HepG2 (cell line): ENCODE data around the gene KIAA2012. TPM values are rescaled to one million over a fixed set of nuclear protein-coding genes. Genes with fewer than 3 reads are reported as not detected.

ENCODE experiments used
- ATAC-seq: fragments of 200-7000 bp; cut with Tn5 transposase; 3 replicates; pipeline ENCODE4 v1.9.1; 2020; ENCODE audit warnings: mild to moderate bottlenecking, moderate library complexity
- BruUV-seq: library from RNA; stranded (reverse); fragments of 400-500 nt; replicated peaks from 2 replicates; lab custom pipeline; 2021; lab: Mats Ljungman, UMichigan
- CTCF ChIA-PET: fragments of 300-600 bp; formaldehyde crosslinking; extraction: SDS; loops from one replicate; lab custom pipeline; 2021; ENCODE audit warnings: low total read pairs, inconsistent platforms, low intra/inter-chr PET ratio; lab: Yijun Ruan, JAX
- POLR2A ChIA-PET: fragments of 350-600 bp; sonication (Branson Sonifier 250); formaldehyde crosslinking; loops from one replicate; lab custom pipeline; 2020; ENCODE audit warnings: antibody characterized with exemption, inconsistent platforms; lab: Yijun Ruan, JAX
- DNase-seq: peaks from one replicate; pipeline ENCODE4 v3.0.0-alpha.2; 2015; ENCODE audit warnings: low spot score
- FAIRE-seq: peaks from 3 replicates; lab custom pipeline; 2011; peaks lifted over from hg19 to GRCh38; lab: Jason Lieb, UNC
- H2AFZ ChIP-seq: one replicate; pipeline ENCODE4 v1.6.1; 2011; ENCODE audit warnings: low read length, inconsistent platforms
- H3K27ac ChIP-seq: fragments of 300-600 bp; 3 replicates; pipeline ENCODE4 v1.8.0; 2011; ENCODE audit warnings: mixed run types, mild to moderate bottlenecking, mixed read lengths, low read length, inconsistent platforms; ENCODE audit not compliant: insufficient read depth; ENCODE audit errors: extremely low read length
- H3K27me3 ChIP-seq, 2 experiments: fragments of 200-600 bp in 1 of 2; 2 replicates in 1 of 2; 3 replicates in 1 of 2; pipeline versions ENCODE4 v1.6.0 to v1.8.0; 2011; ENCODE audit warnings: low read length in 2 of 2, mild to moderate bottlenecking in 2 of 2, moderate library complexity in 2 of 2, inconsistent platforms in 1 of 2; ENCODE audit not compliant: insufficient read depth in 2 of 2, control insufficient read depth in 1 of 2
- H3K36me3 ChIP-seq, 2 experiments: fragments of 200-600 bp in 1 of 2; replicated peaks in 1 of 2; 2 replicates in 1 of 2; 3 replicates in 1 of 2; pipeline versions ENCODE4 v1.5.1 to v1.8.0; 2011; ENCODE audit warnings: low read length in 2 of 2, inconsistent platforms in 1 of 2; ENCODE audit not compliant: insufficient read depth in 2 of 2, control insufficient read depth in 1 of 2
- H3K4me1 ChIP-seq: 2 replicates; pipeline ENCODE4 v1.5.1; 2012; ENCODE audit warnings: low read length, inconsistent platforms; ENCODE audit not compliant: insufficient read depth
- H3K4me2 ChIP-seq: 2 replicates; pipeline ENCODE4 v1.6.0; 2011; ENCODE audit warnings: low read depth, low read length, inconsistent platforms
- H3K4me3 ChIP-seq, 3 experiments: fragments of 200-600 bp in 1 of 3; sonication (generic), shearing (Covaris generic) in 1 of 3; replicated peaks in 1 of 3; 2 replicates each; pipeline ENCODE4 v1.5.1; 2011 to 2016; ENCODE audit warnings: low read length in 3 of 3, inconsistent platforms in 2 of 3, low read depth in 2 of 3, mild to moderate bottlenecking in 2 of 3, control low read depth in 1 of 3, mixed read lengths in 1 of 3; ENCODE audit not compliant: insufficient read depth in 1 of 3
- H3K79me2 ChIP-seq: one replicate; pipeline ENCODE4 v1.6.1; 2011; ENCODE audit warnings: low read length, inconsistent platforms; ENCODE audit not compliant: insufficient read depth
- H3K9ac ChIP-seq: 2 replicates; pipeline ENCODE4 v1.6.0; 2011; ENCODE audit warnings: mild to moderate bottlenecking, low read depth, low read length, inconsistent platforms; ENCODE audit not compliant: insufficient read depth
- H3K9me3 ChIP-seq: 2 replicates; pipeline ENCODE4 v1.5.1; 2012; ENCODE audit warnings: mild to moderate bottlenecking, low read length
- H4K20me1 ChIP-seq: 2 replicates; pipeline ENCODE4 v1.6.0; 2011; ENCODE audit warnings: inconsistent platforms, mild to moderate bottlenecking, low read length, moderate library complexity; ENCODE audit not compliant: insufficient read depth
- DMTF1 ChIP-seq: sonication (generic); formaldehyde crosslinking; IDR thresholded peaks from 2 replicates; pipeline ENCODE4 v1.4.0; 2020; ENCODE audit warnings: mild to moderate bottlenecking, missing genetic modification reagents
- RBM39 ChIP-seq: fragments of 200-400 bp; formaldehyde crosslinking; IDR thresholded peaks from one replicate; pipeline ENCODE4 v1.6.1; 2018; ENCODE audit warnings: antibody characterized with exemption, mild to moderate bottlenecking, low read depth, low read length; ENCODE audit not compliant: poor library complexity, severe bottlenecking
- ZNF280B ChIP-seq: sonication (generic); formaldehyde crosslinking; IDR thresholded peaks from 2 replicates; pipeline ENCODE4 v1.5.0; 2020; ENCODE audit warnings: missing genetic modification reagents, mild to moderate bottlenecking, borderline replicate concordance
- ZNF33B ChIP-seq: sonication (generic); formaldehyde crosslinking; IDR thresholded peaks from 2 replicates; pipeline ENCODE4 v1.5.1; 2020; ENCODE audit warnings: mild to moderate bottlenecking, missing genetic modification reagents
- WGBS: methylation state at CpG from one replicate; pipeline ENCODE4 v1.1.6; 2017; ENCODE audit warnings: low lambda C conversion rate; 5-methylcytosine and 5-hydroxymethylcytosine counted together
- in situ Hi-C: cut with HindIII; loops from 2 replicates; pipeline ENCODE4 v1.10.0; 2017; ENCODE audit warnings: low pct_unique_long_range_greater_than_20kb; ENCODE audit not compliant: extremely low pct_ligation_motif_present
- intact Hi-C: fragments of 100-400 bp; cut with micrococcal nuclease; formaldehyde crosslinking; loops from one replicate; pipeline ENCODE4 v1.10.0; 2022; ENCODE audit not compliant: unreplicated experiment
- polyA plus RNA-seq, 8 experiments: library from polyadenylated mRNA; depleted of rRNA in 3 of 8; stranded (reverse) in 7 of 8; unstranded in 1 of 8; fragments of >200 nt; fragmentation: Illumina TruSeq in 4 of 8; extraction: Trizol in 4 of 8; gene quantifications; 2 replicates each; pipeline versions ENCODE4 v1.2.1 to v1.2.3, GENCODE V29; 2011 to 2016; ENCODE audit warnings: low read depth in 4 of 8, missing spikeins in 1 of 8, mixed read lengths in 1 of 8; ENCODE audit not compliant: insufficient read depth in 1 of 8
- total RNA-seq, 5 experiments: library from RNA; depleted of rRNA; stranded (reverse); fragments of >200 nt; fragmentation: Illumina TruSeq; extraction: Trizol; gene quantifications; 2 replicates each; pipeline ENCODE4 v1.2.3, GENCODE V29; 2016; ENCODE audit warnings: low read depth in 1 of 5

Gene KIAA2012
- total and polyA plus RNA-seq, 2 of the 13 experiments (the other 11 are each of a cell fraction or from before 2014, with no cell fraction given): not detected

DNA sequence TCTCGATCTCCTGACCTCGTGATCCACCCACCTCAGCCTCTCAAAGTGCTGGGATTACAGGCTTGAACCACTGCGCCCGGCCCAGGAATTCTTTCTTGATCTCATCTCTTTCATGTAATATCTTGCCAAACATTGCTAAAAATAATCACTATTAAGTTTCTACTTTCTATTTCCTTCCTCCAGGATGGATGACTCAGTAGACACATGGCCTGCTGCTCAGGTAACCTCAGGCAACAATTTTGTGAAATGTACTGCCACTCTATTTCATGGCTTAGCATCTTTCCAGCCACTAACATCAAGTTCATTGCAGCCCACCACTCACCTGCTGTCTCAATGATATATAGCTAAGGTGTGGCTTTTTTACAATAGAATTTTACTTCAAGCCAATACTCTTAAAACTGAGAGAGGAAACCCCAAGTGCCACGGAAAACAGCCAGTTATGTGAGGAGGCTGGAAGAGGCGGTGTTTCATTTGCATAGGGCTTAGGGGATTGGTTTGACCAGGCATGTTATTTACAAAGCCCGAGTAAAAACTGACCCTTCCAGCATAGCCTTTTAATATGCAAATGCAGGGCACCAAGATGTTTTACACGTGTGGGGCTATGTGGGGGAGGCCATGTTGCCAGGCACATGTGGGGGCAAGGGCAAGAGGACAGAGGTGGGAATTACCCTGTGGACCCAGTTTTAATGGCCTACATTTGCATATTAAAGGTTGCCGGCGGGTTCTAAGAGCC is 176.6 kb downstream of the KIAA2012 start:
- DNase-seq (no peak), ATAC-seq (peak; percentile 53), FAIRE-seq (no peak)
- 51% methylated on average over 10 of the region's 10 CpGs for WGBS
- Histone ChIP-seq H3K9ac (no peak overlapping the region), H3K27me3 (peaks cover 0 to 5% of the 10 kb centered on the region in 2 experiments; a peak in 1 of 5 replicates), H4K20me1 (no peaks in the 10 kb centered on the region), H3K79me2 (no peaks in the 10 kb centered on the region), H3K4me3 (no peak overlapping the region), H2AFZ (no peak overlapping the region), H3K4me1 (no peaks in the 10 kb centered on the region), H3K36me3 (no peaks in the 10 kb centered on the region), H3K9me3 (no peaks in the 10 kb centered on the region; the same call in 1 of the 2 replicates), H3K4me2 (peak overlapping the region; percentile 37; the same call in 1 of the 2 replicates), H3K27ac (no peak overlapping the region)
- TF ChIP-seq ZNF280B (no peak), DMTF1 (CRISPR knock-in tag) (no peak), ZNF33B (CRISPR knock-in tag) (no peak), RBM39 (no peak)
- CTCF ChIA-PET: no interaction called here
- POLR2A ChIA-PET: no interaction called here
- intact Hi-C loops: no loop called here
- in situ Hi-C loops: no loop called here
- BruUV-seq: no TSS peak
